CD4-positive, alpha-beta T cell treated with Interferon alpha-2 for 1 hour (primary cell): ENCODE measurements around the gene IGSF10.

Experiments
- DNase-seq, 2 donors: peaks; one replicate each; pipeline ENCODE4 v3.0.0-alpha.2; 2020 to 2022

The IGSF10 gene

DNA sequence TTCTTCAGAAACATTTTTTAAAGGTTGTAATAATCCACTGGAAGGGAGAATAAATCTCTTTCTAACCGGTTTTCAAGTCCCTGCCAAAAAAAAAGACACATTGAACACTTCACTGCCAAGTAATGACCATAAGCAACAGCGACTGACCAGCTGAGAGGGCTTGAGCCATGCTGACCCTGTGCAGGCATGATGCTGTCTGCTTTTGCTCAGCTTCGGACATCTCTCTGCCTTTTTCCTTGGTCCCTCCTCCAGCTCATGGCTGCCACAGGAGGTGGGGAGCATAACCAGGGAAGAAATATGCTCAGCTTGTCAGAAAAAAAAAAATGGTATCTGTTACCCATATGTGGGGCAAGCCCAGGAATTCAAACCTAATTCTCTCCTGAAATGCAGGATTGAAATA lies 1.5 kb downstream of the IGSF10 start:
- DNase-seq: no peak

DNA sequence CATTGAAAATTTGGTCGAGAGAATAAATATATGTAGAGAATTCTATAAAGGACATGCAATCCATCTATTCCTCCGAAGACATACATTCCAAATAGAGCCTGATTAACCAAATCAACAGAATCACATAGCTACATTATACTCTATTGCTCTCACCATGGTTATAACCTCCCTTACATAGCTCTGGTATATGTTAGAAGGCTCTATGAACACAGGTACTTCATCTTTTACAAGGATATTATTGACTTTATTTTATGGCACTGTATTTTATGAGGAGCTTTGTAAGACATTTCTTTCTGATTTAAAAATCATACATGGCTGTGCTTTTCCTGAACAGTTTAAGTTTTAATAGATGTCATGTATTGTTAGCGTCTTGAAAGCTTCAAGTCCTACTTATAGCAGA lies 4.8 kb downstream of the IGSF10 start:
- DNase-seq: no peak

DNA sequence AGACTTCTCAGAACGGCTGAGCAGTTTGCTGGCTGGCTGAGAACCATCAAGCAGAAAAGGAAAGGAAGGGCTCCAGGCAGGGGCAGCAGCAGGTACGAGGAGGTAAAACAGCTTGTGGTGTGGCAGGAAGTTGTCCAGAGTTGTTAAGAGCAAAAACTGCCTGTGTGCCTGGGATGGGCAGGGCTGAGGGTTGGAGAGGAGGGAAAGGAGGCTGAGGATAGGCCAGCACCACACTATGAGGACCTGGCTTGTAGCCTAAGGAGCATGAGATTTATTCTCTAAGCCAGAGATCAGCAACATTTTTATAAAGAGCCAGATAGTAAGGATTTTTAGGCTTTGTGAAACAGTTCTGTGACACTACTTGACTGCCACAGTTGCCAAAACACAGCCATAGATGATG lies 8.0 kb downstream of the IGSF10 start:
- DNase-seq: no peak

DNA sequence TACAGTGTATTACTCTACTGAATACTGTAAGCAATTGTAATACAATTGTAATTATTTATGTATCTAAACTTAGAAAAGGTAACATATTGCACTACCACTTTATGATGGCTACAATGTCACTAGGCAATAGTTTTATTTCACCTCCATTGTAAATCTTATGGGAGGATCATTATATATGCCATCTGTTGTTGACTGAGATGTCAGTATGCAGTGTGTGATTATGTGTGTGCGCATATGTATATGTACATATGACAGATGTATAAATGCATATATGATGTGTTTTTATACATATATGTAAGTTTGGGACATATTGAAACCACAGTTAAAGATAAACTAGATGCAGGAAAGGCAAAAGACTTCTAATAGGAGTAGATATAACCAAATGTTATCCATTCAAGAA lies 8.5 kb downstream of the IGSF10 start:
- no peak for DNase-seq

DNA sequence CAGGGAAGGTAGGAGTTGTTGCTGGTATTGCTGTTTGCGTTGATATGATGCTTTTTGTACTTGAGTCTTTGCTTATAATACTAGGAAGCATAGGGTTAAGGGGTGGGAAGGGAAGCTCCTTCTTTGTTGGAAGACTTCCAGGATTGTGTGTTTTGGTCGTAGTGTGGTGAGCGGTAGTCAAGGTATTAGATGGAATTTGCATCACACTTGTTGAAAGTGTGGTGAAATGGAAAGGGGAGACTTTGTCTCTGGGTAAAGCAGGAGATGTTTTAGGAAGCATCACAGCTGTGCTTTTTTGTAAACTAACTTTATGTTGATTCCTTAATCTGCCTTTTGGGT lies 14.9 kb downstream of the IGSF10 start:
- DNase-seq: no peak

DNA sequence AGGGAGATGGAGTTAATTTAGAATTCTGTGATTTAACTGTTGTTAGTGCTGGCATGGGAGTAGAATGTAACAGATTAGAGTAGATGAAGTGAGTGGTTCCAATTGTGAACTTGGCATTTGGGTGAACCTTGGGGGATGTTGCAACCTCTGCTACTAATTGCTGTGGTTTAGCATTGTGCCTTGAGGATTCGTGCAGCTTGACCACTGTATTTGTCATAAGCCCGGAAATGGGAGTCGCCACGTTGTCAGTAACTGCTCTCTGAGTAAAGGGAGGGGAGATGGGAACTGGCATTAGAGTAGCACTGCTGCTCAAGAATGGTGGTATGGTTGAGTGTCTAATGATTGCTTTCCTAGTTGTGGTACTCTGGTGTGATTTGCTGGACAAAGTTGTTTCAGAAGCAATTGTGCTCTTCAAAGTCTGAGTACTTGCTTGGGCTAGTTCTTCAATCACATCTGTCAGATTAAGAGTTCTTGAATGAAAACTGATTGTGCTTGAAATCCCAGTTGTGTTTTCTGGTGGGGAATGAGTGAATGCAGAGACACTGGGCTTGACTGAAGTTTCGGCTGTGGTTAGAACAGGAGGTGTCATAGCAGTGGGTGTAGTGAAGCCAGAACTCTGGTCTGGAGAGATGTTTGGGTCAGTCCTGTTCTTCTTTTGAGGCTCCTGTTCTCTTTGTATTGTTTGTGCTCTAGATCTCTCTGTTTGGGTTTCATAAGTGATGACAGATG lies 15.4 kb downstream of the IGSF10 start:
- peak in 1 of 2 donors; percentile 40 for DNase-seq

DNA sequence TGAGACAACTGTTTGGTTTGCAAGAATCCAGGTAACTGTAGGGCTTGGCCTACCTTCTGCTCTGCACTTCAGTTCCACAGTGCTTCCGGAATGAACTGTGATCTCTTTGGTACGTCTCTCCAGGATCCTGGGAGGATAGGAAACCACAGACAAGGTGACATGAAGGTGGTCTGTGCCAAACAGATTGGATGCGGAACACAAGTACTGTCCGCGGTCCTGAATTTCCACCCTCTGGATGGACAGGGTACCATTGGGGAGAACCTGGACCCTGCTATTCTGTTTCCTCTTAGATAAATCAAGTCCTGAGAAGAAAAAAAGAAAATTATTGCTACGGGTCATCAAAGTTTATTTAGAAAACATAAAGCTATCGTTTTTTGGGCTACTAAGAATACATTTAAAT lies 17.3 kb downstream of the IGSF10 start:
- no peak for DNase-seq

DNA sequence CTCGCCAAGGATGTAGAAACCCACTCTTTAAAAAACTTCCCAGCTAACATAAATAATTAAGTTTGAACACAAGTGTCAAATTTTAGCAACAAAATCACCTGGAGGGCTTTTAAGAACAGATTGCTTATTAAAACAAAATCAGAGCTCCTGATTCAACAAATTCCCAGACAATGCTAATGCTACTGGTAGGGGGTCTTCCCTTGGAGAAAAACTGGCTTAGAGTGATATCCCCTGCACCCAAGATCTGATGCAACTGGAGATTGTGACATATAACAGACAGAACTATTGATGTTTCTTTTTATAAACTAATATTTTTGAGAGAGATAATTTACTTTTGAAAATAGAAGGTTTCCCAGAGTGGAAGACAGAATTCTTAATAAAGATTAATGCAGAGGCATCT lies 19.9 kb downstream of the IGSF10 start:
- DNase-seq: no peak

DNA sequence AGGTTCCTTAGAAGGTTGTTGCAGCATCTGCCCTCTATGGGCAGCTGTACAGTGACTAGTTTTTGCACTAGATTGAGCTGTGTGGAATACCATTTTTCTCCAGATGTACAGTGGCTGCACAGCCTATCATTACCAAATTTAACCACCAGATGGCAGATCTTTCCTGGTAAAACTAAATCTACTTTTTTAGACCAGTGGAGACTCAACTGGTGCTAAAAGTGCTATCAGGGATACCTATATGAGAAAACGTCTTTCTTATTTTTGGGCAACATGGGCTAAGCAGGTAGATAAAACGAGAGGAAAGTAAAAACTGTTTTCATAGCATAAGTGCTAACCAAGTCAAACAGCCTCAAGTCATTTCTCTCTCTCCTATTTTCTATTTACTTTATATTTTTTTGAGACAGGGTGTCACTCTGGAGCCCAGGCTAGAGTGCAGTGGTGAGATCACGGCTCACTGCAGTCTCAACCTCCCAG lies 21.2 kb downstream of the IGSF10 start:
- peak in 1 of 2 donors; percentile 45 for DNase-seq

DNA sequence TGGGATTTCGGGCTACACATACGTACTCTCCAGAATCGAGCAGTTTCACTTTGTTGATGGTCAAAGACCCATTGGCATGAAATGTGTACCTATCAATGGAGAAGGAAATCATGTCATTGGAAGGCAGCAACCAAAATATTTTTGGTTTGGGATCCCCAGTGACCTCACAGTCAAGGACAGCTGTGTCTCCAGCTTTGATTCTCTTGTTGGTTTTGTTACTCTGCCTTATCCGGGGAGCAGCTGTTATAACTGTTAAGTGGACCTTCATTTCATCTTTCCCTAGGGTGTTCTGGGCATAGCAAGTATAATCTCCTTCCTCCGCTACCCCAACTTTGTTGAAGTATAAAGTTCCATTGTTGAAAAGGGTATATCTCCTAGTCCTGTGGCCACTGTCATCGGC lies 23.0 kb downstream of the IGSF10 start:
- no peak for DNase-seq

DNA sequence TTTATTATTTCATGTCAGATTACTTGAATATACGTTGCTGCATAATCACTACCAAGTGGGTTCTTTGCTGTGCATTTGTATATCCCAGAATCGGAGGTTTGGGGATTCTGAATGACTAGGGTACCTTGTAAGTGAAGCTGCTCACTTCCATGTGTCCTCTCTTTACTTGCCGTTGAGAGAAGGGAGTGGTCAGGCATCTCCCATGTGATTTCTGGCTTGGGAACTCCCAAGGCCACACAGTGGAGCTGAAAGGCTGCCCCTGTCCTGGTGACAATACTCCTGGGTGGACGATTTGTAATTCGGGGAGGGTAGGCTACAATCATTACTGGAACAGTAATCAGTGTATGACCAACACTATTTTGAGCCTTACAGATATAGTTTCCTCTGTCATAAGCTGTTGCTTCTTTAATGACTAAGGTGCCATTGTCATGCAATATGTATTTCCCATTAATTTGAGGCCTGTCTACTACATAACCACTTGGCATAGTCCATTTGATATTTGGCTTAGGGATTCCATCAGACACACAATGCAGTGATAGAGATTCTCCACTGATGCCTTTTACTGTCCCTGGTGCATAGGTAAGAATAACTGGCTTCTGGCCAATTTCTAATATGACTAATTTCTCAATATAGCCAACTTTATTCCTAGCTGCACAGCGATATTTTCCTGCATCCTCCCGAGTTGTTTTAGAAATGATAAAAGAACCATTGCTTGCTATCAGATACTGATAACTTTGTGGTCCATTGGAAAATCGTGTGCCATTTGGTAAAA lies 24.0 kb downstream of the IGSF10 start:
- DNase-seq: no peak

DNA sequence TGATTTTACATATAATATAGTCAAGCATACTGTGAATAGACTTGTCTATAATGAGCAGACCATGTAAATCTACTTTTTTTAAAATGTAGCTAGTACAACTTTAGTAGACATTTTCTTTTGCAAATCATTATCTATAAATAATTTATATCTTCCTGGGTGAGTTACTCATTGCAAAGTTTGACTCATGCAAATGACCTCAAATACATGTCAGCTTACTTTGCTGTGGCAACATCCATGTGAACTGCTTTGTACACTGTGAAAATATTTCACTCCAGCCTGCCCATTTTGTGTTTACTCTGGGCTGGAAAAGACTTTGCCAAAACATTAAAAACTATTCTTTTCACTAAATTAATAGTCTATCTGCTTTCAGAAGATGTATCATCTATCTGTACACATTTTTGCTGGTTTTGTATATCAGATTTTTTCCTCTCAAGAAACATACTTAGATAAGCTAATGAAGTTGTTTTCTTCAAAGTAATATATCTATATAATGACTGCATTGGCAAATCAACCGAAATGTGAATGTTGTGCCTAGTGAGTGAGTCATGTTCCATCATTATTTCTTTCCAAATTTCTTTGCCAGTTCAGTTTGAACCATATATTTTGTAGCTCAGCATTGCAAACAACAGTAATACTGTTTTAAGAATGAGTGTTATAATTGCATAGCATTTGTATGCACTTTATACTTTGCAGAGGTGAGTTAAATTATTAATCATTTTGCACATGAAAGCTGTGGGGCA lies 26.5 kb downstream of the IGSF10 start:
- DNase-seq: no peak

DNA sequence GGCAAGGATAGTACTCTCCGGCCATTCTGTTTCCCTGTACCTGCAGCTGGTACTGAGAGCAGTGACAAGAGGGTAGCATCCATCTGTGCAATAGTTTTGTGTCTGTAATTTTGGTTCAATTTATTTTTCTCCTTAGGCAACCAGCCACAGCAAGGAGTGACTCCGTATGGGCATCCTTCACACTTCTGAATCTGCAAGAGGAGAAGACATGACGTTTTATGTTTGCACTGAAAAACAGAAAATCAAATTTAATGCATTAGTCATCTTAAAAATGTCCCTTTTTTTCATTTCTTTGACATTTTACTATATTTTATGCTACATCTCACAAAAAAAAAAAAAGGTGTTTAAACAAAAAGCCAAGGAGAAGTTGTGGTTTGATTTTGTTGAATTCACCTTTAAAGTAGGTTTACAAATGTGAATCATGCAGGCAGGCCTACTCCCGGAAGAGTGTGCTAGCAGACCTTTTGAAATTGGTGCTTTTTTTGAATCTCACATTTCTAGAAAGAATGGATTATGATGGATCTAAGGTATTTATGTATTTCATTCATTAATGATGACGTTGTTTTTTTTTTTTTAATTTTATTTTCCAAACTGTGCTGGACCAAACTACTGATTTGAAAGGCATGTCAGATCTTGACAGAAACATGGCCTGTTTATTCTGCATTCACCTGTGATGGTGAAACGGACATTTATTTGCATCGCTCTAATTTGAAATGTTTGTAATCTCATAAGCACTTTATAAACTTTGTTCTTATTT lies 28.1 kb downstream of the IGSF10 start:
- DNase-seq: no peak

DNA sequence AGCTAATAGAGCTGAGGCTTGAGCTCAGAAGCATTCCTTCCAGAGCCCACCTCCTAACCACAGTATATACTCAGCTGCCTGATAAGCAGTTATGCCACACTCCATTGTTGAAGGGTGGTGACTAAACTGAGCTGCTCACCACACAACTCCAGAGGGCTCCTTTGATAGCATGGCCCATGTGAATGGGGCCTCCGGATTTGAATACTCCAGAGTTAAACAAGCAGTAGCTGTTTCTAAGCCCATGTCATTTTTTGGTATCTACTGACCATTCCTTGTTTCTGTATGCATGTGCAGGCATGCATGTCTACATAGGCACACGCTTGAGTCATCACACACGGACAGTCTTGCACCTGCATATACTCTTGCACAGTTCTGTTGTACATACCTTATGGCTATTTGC lies 28.9 kb downstream of the IGSF10 start:
- DNase-seq: no peak

DNA sequence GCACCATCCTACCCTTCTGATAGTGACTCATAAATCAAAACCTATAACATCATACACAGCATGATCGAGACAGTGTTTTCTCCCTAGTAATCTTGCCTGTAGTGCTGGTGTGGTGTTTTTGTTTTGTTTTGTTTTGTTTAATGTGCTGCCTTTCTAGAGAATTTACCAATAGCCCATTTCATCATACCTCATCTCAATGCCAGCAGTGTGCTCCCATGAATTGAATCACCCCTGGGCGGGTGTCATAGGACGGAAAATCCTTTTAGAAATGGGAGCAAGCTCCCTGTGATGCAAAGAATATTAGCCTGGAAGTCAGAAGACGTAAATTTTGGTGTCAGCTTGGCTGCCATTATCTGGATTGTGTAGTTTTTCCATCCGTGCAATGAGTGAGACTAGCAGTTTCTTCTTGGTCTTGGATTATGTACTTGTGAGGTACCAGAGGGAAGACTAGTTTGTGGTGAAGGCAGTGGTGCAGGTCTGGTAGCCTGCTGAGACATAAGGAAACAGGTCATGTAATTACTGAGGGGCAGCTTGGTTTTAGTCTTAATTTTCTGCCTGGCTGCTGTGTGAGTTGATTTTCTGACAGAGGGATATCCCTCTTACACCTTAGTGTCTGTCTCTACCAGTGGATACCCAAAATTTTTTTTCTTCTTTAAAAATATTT lies 29.9 kb downstream of the IGSF10 start:
- DNase-seq: no peak

DNA sequence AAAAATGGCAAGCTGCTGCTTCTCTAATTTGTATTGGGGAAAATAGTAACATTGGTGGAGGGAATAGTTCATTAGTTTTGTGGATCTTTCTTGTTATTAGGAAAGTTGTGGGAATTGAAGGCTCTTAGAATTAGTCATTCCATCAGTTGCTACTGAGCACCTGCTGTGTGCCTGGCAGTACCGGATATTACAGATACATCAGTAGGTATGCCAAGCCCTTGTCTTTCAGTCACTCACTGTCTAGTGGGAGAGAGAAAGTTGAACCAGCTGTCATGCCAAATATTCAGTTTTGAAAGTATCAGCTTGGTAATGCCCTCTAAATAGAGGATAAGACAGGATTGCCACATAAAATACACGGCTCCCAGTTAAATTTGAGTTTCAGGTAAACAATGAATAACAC lies 32.5 kb downstream of the IGSF10 start:
- no peak for DNase-seq

DNA sequence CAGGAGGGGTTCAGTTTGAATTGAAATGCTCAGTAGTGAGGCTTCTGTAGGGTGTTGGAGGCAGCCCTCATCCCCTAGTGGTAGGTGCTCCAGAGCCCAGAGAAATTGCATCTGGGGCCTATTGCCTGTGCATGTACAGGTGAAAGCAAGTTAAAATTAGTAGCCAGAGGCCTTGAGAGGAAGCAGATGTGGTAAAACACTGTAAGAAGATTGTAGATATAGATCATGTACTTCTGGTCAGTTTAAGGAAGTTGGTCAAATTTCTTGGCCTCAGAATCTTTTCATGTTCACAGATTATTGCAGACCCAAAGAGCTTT lies 34.6 kb downstream of the IGSF10 start:
- no peak for DNase-seq

DNA sequence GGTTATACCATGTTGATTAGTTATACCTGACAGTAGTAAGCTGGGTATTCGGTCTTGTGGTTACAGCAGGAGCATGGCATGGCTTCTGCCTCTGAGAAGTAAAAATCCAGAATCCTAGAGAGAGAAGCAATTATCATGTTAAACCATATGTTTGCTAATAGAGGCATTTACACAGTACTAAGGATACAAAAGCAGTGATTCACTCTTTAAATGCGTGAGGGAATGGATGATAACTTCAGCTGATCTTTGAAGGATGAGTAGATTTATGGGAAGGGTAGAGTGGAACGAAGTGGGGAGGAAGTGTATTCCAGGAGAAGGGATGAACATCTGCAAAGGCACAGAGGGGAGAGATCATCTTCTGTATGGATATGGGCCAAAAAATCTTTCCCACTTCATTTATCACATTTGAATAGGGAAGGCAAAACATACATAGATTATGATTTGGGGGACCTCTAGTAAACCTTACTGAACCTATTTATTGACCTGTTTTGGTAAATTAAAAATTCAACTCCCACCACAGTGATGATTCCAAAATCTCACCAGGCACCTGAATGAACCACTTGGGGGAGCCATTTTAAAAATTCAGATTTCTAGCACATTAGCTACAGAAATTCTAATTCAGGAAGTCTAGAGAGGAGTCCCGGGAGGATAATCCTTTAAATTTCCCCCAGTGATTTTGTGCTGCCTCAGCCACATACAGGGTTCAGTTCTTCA lies 35.1 kb downstream of the IGSF10 start:
- no peak for DNase-seq

DNA sequence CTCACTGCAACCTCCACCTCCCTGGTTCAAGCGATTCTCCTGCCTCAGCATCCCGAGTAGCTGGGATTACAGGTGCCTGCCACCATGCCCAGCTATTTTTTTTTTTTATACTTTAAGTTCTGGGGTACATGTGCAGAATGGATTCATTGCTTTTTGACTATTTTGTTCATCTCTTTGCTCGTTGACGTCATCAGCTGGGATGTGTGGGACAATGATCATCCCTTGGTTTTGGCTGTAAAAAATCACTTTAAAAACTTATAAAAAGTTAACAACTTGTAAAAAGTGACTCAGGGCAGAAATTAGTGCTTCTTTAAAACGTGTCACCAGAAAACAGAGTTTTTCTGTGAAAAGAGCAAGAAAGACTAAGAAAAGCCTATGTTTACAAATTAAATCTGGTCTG lies 37.8 kb downstream of the IGSF10 start:
- no peak for DNase-seq

DNA sequence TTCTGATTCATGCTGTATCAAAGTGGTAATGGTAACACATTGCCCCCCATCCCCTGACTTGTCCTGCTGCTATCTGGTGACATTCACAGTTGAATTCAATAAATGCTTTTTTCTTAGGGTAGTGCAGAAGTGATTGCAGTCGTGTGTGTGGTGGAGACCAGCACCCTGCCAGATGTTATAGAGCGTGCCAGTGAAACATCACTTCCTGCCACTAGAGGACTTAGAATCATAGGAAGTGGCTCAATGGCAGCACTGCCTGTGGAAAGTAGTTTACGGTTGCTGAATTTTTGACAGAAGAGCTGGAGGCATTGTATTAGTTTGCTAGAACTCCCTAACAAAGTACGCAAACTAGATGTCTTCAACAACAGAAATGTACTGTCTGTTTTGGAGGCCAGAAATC lies 38.9 kb downstream of the IGSF10 start:
- DNase-seq: no peak

DNA sequence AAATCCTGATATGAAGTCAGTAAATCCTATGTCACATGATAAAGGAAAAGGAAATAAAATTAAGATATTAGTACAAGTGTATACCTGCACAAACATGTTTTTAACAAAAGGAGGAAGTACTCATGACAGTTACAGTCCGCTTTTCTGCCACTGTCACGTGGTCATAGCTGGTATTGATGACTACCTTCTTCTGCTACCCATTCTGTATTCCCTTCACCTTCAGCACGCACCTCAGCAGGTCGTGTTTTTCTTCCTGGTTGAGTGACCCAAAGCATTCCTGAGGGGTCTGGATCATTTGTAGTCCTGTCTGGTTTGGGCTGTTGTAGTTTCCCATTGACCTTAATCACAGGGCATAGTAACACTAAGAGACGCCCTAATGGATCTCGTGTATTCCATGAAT lies 41.1 kb downstream of the IGSF10 start:
- DNase-seq: no peak

DNA sequence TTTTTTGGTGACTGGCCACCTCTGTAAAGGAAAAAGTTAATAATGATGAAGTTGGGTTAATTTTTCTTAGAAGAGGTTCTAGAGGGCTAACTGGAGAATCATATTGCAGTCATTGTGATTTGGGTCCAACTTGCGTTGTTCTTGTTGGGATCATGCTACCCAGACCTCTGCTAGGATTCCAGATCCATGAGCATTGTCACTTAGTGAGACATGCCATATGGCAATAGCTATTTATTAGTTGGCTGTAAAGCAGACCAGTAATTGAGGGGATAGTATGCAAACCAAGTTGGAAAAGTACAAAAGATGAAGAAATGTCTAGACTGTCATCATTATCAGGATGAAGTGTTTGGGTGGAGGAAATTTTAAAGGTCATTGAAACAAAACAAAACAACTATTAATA lies 45.6 kb downstream of the IGSF10 start:
- DNase-seq: no peak
